NB4 (cell line): ENCODE data around the gene GREB1L.

ENCODE experiments used
- DNase-seq: peaks from one replicate; pipeline ENCODE4 v3.0.0; 2010; ENCODE audit warnings: low read depth
- H3K4me3 ChIP-seq: one replicate; pipeline ENCODE4 v1.5.1; 2011; ENCODE audit warnings: mild to moderate bottlenecking, low read depth, low read length, moderate library complexity
- CTCF ChIP-seq: IDR thresholded peaks from one replicate; pipeline ENCODE4 v1.5.1; 2012; ENCODE audit warnings: low read depth, low read length
- MAX ChIP-seq: IDR thresholded peaks from 2 replicates; pipeline ENCODE4 v1.6.1; 2011; ENCODE audit warnings: low read depth, low read length
- MYC ChIP-seq: IDR thresholded peaks from 2 replicates; pipeline ENCODE4 v1.6.1; 2011; ENCODE audit warnings: low read depth, low read length
- POLR2A ChIP-seq: IDR thresholded peaks from 2 replicates; pipeline ENCODE4 v1.6.1; 2011; ENCODE audit warnings: mild to moderate bottlenecking; ENCODE audit not compliant: insufficient read length; ENCODE audit errors: extremely low read depth

The GREB1L gene

GRCh38 chr18:21257386-21257785 lies 15.4 kb downstream of the GREB1L start:
- no peak for TF ChIP-seq MYC
- TF ChIP-seq POLR2A: no peak
- TF ChIP-seq CTCF: no peak
- no peak for TF ChIP-seq MAX

GRCh38 chr18:21260621-21261020 lies 18.6 kb downstream of the GREB1L start:
- no peak for TF ChIP-seq MAX
- TF ChIP-seq CTCF: no peak
- TF ChIP-seq MYC: no peak
- no peak for TF ChIP-seq POLR2A
- no peak for DNase-seq
- no peak overlapping the region for H3K4me3 ChIP-seq

More at GRCh38 chr18:21257386-21257785, 15.4 kb downstream of the GREB1L start:
- no peak overlapping the region for H3K4me3 ChIP-seq
- DNase-seq: no peak

- TF ChIP-seq MYC (no peak), CTCF (no peak)
Observed at GRCh38 chr18:21261352-21261751, 19.3 kb downstream of the GREB1L start.

GRCh38 chr18:21262244-21262643 lies 20.2 kb downstream of the GREB1L start:
- no peak for DNase-seq
- TF ChIP-seq CTCF (no peak), MYC (no peak), POLR2A (no peak), MAX (no peak)
- no peak overlapping the region for H3K4me3 ChIP-seq

More at GRCh38 chr18:21261352-21261751, 19.3 kb downstream of the GREB1L start:
- no peak overlapping the region for H3K4me3 ChIP-seq
- DNase-seq: no peak

GRCh38 chr18:21262979-21263378 lies 20.9 kb downstream of the GREB1L start:
- TF ChIP-seq CTCF: no peak
- no peak for TF ChIP-seq MYC
- no peak for TF ChIP-seq MAX
- no peak for TF ChIP-seq POLR2A
- H3K4me3 ChIP-seq: no peak overlapping the region
- DNase-seq: no peak

- TF ChIP-seq POLR2A: no peak
- no peak for TF ChIP-seq CTCF
- no peak for TF ChIP-seq MYC
- no peak for TF ChIP-seq MAX
- no peak for DNase-seq
- no peak overlapping the region for H3K4me3 ChIP-seq
Observed at GRCh38 chr18:21264651-21265050, 22.6 kb downstream of the GREB1L start.
